Calu3 (cell line): ENCODE measurements around the gene COG3. TPM values are rescaled to one million over a fixed set of nuclear protein-coding genes. Genes with fewer than 3 reads are reported as not detected.

Source experiments
- BruUV-seq: library from RNA; stranded (reverse); fragments of 400-500 nt; replicated peaks from 2 replicates; lab custom pipeline; 2021; lab: Mats Ljungman, UMichigan
- CTCF ChIA-PET: fragments of 300-600 bp; sonication (Branson Sonifier 250); formaldehyde crosslinking; loops from one replicate; lab custom pipeline; 2022; ENCODE audit warnings: antibody characterized with exemption; lab: Charles Lee
- DNase-seq: peaks from one replicate; pipeline ENCODE4 v3.0.0; 2022
- H3K27ac Mint-ChIP-seq: one replicate; pipeline ENCODE4 v1.8.0; 2022; ENCODE audit warnings: mixed read lengths; ENCODE audit not compliant: unreplicated experiment
- H3K27me3 Mint-ChIP-seq: one replicate; pipeline ENCODE4 v1.8.0; 2022; ENCODE audit warnings: mixed read lengths; ENCODE audit not compliant: unreplicated experiment
- H3K36me3 Mint-ChIP-seq: one replicate; pipeline ENCODE4 v1.8.0; 2022; ENCODE audit warnings: mild to moderate bottlenecking, moderate library complexity, mixed read lengths; ENCODE audit not compliant: insufficient read depth, unreplicated experiment
- H3K4me1 Mint-ChIP-seq: one replicate; pipeline ENCODE4 v1.8.0; 2022; ENCODE audit warnings: mild to moderate bottlenecking, low read depth, mixed read lengths; ENCODE audit not compliant: unreplicated experiment
- H3K4me3 Mint-ChIP-seq: one replicate; pipeline ENCODE4 v1.8.0; 2022; ENCODE audit warnings: mild to moderate bottlenecking, low read depth, moderate library complexity, mixed read lengths; ENCODE audit not compliant: unreplicated experiment
- H3K9me3 Mint-ChIP-seq: one replicate; pipeline ENCODE4 v1.8.0; 2022; ENCODE audit warnings: low read depth, mixed read lengths; ENCODE audit not compliant: unreplicated experiment
- intact Hi-C: fragments of 100-400 bp; cut with micrococcal nuclease; formaldehyde crosslinking; loops from one replicate; pipeline ENCODE4 v1.10.0; 2022; ENCODE audit not compliant: unreplicated experiment
- total RNA-seq: library from RNA; stranded (reverse); gene quantifications from 2 replicates; pipeline ENCODE4 v1.2.3, GENCODE V29; 2022
- TF ChIP-seq, protein P1 (sequence below): fragments of 200-600 bp; IDR thresholded peaks from one replicate; pipeline ENCODE4 v1.8.0; 2022; ENCODE audit warnings: antibody characterized with exemption; ENCODE audit not compliant: unreplicated experiment

The COG3 gene
- total RNA-seq, 1 experiment from 2014 or later: 21.6 TPM

DNA sequence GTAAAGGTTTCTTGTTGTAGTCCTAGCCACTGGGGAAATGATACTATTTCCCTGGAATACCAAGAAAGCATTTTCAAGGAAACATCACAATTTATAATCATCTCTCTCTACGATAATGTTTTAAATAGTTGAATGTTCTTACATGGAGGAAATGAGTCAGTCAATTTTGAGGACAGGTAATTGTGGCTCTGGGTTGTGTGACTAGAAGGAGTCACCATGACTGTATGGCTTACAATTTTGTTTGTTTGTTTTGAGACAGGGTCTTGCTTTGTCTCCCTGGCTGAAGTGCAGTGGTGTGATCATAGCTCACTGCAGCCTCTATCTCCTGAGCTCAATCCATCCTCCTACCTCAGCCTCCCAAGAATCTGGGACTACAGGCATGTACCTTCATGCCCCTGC is 47.4 kb downstream of the COG3 start:
- no peaks in the 10 kb centered on the region for H3K27me3 Mint-ChIP-seq
- no peak overlapping the region for H3K4me3 Mint-ChIP-seq
- H3K4me1 Mint-ChIP-seq: no peaks in the 10 kb centered on the region
- intact Hi-C loops: no loop called here
- H3K9me3 Mint-ChIP-seq: no peaks in the 10 kb centered on the region
- no peak for DNase-seq
- TF ChIP-seq, protein P1, sequence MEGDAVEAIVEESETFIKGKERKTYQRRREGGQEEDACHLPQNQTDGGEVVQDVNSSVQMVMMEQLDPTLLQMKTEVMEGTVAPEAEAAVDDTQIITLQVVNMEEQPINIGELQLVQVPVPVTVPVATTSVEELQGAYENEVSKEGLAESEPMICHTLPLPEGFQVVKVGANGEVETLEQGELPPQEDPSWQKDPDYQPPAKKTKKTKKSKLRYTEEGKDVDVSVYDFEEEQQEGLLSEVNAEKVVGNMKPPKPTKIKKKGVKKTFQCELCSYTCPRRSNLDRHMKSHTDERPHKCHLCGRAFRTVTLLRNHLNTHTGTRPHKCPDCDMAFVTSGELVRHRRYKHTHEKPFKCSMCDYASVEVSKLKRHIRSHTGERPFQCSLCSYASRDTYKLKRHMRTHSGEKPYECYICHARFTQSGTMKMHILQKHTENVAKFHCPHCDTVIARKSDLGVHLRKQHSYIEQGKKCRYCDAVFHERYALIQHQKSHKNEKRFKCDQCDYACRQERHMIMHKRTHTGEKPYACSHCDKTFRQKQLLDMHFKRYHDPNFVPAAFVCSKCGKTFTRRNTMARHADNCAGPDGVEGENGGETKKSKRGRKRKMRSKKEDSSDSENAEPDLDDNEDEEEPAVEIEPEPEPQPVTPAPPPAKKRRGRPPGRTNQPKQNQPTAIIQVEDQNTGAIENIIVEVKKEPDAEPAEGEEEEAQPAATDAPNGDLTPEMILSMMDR: no peak
- peaks cover 18% of the 10 kb centered on the region for H3K36me3 Mint-ChIP-seq
- no peak overlapping the region for H3K27ac Mint-ChIP-seq
- no TSS peak for BruUV-seq
- CTCF ChIA-PET: no interaction called here

GRCh38 chr13:45516757-45517156 is 52.0 kb downstream of the COG3 start:
- H3K27ac Mint-ChIP-seq: no peak overlapping the region
- TF ChIP-seq, protein P1: no peak
- no peak for DNase-seq
- no peak overlapping the region for H3K4me3 Mint-ChIP-seq
- H3K9me3 Mint-ChIP-seq: no peaks in the 10 kb centered on the region
- intact Hi-C loops: no loop called here
- BruUV-seq: no TSS peak
- CTCF ChIA-PET: no interaction called here
- no peaks in the 10 kb centered on the region for H3K4me1 Mint-ChIP-seq
- H3K36me3 Mint-ChIP-seq: peaks cover 21% of the 10 kb centered on the region
- no peaks in the 10 kb centered on the region for H3K27me3 Mint-ChIP-seq

DNA sequence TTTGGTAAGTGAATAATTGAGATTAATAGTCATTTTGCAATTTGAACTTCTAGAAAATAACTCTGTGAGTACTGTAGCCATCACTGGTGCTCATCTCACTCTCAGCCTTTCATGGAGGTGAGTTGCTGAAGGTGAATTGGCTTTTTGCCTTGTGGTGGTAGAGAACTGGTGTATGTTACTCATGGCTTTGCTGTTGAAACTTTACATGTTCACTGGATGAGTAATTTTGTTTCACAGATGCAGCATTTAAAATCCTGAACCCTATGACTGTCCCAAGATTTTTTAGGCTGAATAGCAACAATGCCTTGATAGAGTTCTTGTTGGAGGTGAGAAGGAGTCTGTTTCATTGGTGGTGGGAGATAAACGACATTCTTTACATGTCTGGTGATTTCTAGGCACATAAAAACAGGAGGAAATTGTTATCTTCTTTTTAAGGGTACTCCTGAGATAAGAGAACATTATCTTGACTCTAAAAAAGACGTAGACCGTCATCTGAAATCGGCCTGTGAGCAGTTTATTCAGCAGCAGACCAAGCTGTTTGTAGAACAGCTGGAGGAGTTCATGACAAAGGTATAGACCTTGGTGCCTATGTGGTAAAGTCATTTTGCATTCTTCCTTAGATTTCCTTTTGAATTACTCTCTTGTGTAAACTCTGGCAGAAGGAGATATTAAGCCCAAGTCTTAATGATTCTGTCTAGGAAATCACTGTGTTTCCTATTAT is 53.9 kb downstream of the COG3 start:
- no peak overlapping the region for H3K27ac Mint-ChIP-seq

DNA sequence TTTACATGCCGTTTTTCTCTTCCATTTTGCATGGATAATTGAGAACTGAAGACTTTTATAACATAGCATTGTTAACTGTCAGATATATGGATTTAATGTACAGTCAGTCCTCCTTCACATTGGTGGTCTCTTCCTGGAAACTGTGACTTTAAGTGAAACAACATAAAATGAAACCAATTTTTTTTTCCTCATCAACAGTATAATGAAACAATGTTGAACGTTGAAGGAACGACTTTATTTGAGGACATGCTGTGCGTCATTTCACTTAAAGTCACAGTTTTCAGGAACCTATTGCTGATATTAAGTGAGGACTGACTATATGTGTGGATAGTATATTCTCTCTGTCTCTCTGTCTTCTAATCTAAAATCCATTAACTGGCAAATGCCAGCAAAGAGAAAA is 54.8 kb downstream of the COG3 start:
- no peak for DNase-seq

More for the DNA sequence above, 53.9 kb downstream of the COG3 start:
- DNase-seq: no peak
- CTCF ChIA-PET: no interaction called here
- Mint-ChIP-seq H3K36me3 (peaks cover 21% of the 10 kb centered on the region), H3K27me3 (no peaks in the 10 kb centered on the region), H3K4me3 (no peak overlapping the region), H3K9me3 (no peaks in the 10 kb centered on the region), H3K4me1 (no peaks in the 10 kb centered on the region)
- TF ChIP-seq, protein P1: no peak
- no TSS peak for BruUV-seq
- intact Hi-C loops: no loop called here

More for the DNA sequence above, 54.8 kb downstream of the COG3 start:
- intact Hi-C loops: no loop called here
- Mint-ChIP-seq H3K36me3 (peaks cover 16% of the 10 kb centered on the region), H3K27ac (no peak overlapping the region), H3K4me1 (no peaks in the 10 kb centered on the region), H3K27me3 (no peaks in the 10 kb centered on the region), H3K4me3 (no peak overlapping the region), H3K9me3 (no peaks in the 10 kb centered on the region)
- CTCF ChIA-PET: no interaction called here
- TF ChIP-seq, protein P1: no peak
- no TSS peak for BruUV-seq
